ENCODE data around the gene CDH12. TPM values are rescaled to one million over a fixed set of nuclear protein-coding genes. Genes with fewer than 3 reads are reported as not detected.
"Not testable (repeated sequence)": the region's sequence is repeated elsewhere in the genome, so short reads cannot be mapped to it uniquely, and the experiment has no call there.

CDH12 gene
- total RNA-seq, 1 donor from 2014 or later, result 0.11 TPM

- Histone ChIP-seq H3K4me3 (no peak overlapping the region), H3K36me3 (no peaks in the 10 kb centered on the region), H3K9me3 (no peaks in the 10 kb centered on the region), H3K4me1 (no peaks in the 10 kb centered on the region), H3K27ac (no peak overlapping the region), H3K27me3 (no peaks in the 10 kb centered on the region)
- TF ChIP-seq, protein P1, sequence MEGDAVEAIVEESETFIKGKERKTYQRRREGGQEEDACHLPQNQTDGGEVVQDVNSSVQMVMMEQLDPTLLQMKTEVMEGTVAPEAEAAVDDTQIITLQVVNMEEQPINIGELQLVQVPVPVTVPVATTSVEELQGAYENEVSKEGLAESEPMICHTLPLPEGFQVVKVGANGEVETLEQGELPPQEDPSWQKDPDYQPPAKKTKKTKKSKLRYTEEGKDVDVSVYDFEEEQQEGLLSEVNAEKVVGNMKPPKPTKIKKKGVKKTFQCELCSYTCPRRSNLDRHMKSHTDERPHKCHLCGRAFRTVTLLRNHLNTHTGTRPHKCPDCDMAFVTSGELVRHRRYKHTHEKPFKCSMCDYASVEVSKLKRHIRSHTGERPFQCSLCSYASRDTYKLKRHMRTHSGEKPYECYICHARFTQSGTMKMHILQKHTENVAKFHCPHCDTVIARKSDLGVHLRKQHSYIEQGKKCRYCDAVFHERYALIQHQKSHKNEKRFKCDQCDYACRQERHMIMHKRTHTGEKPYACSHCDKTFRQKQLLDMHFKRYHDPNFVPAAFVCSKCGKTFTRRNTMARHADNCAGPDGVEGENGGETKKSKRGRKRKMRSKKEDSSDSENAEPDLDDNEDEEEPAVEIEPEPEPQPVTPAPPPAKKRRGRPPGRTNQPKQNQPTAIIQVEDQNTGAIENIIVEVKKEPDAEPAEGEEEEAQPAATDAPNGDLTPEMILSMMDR (IDR thresholded peaks at IDR 0.05), result no peak
- intact Hi-C loops (cut with DNase I), result no loop called here
- DNase-seq (ENCODE audit: low spot score in 2 of 2), result no peak
Measured at GRCh38 chr5:22541037-22541436, 312.1 kb downstream of the CDH12 start.

DNA sequence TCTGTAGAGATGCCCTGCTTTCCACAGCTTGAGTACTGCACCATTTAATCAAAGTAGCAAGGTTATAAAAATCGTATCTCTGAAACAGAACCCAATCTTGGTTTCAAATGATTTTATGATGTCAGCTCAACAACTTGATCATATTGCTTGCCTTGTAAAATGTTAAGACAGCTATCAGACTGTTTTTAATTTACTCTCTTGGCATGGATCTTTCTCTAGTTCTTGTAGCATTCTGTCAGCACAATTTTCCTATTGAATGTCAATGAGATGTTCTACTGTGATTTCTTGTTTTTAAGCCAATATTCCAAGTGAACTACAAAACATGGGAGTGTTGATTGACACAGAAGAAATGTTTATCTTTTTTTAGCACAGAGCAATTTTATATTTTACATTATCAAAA lies 313.4 kb downstream of the CDH12 start:
- Histone ChIP-seq H3K9me3 (no peaks in the 10 kb centered on the region), H3K36me3 (no peaks in the 10 kb centered on the region), H3K27ac (no peak overlapping the region), H3K27me3 (no peaks in the 10 kb centered on the region), H3K4me3 (no peak overlapping the region), H3K4me1 (no peaks in the 10 kb centered on the region)
- TF ChIP-seq, protein P1 (IDR thresholded peaks at IDR 0.05), result no peak
- DNase-seq (ENCODE audit: low spot score in 2 of 2), result no peak
- intact Hi-C loops (cut with DNase I), result no loop called here

GRCh38 chr5:22531986-22532385 lies 321.2 kb downstream of the CDH12 start:
- TF ChIP-seq, protein P1 (IDR thresholded peaks at IDR 0.05), result no peak
- no peaks in the 10 kb centered on the region for H3K36me3 ChIP-seq
- no peaks in the 10 kb centered on the region for H3K4me1 ChIP-seq
- DNase-seq (ENCODE audit: low spot score in 2 of 2), result no peak
- H3K27me3 ChIP-seq, result no peaks in the 10 kb centered on the region
- intact Hi-C loops (cut with DNase I), result no loop called here
- no peak overlapping the region for H3K4me3 ChIP-seq
- no peaks in the 10 kb centered on the region for H3K9me3 ChIP-seq
- H3K27ac ChIP-seq, result no peak overlapping the region

GRCh38 chr5:22521521-22521920 lies 331.6 kb downstream of the CDH12 start:
- no peak overlapping the region for H3K27ac ChIP-seq

DNA sequence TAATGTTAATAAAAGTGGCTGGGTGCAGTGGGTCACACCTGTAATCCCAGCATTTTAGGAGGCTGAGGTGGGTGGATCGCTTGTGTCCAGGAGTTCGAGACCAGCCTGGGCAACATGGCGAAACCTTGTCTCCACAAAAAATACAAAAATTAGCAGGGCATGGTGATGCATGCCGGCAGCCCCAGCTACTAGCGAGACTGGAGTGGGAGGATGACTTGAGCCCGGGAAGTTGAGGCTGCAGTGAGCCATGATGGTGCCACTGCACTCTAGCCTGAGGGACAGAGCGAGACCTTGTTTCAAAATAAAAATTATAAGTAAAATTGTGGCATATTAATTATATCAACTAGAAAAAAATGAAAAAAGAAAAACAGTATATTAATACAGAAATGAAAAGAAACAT lies 336.6 kb downstream of the CDH12 start:
- H3K36me3 ChIP-seq; H3K27me3 ChIP-seq; intact Hi-C loops (cut with DNase I): not testable (repeated sequence)

More at GRCh38 chr5:22521521-22521920, 331.6 kb downstream of the CDH12 start:
- Histone ChIP-seq H3K27me3 (no peaks in the 10 kb centered on the region), H3K9me3 (no peaks in the 10 kb centered on the region), H3K4me3 (no peak overlapping the region), H3K36me3 (no peaks in the 10 kb centered on the region), H3K4me1 (no peaks in the 10 kb centered on the region)
- TF ChIP-seq, protein P1 (IDR thresholded peaks at IDR 0.05), result no peak
- intact Hi-C loops (cut with DNase I), result no loop called here
- DNase-seq (ENCODE audit: low spot score in 2 of 2), result no peak

GRCh38 chr5:22514231-22514630 lies 338.9 kb downstream of the CDH12 start:
- Histone ChIP-seq H3K27ac (no peak overlapping the region), H3K4me3 (no peak overlapping the region)
- TF ChIP-seq, protein P1 (IDR thresholded peaks at IDR 0.05), result no peak

More for the DNA sequence above, 336.6 kb downstream of the CDH12 start:
- not testable (repeated sequence) for DNase-seq (ENCODE audit: low spot score in 2 of 2); H3K4me3 ChIP-seq; H3K27ac ChIP-seq; H3K4me1 ChIP-seq; H3K9me3 ChIP-seq

More at GRCh38 chr5:22514231-22514630, 338.9 kb downstream of the CDH12 start:
- Histone ChIP-seq H3K27me3 (no peaks in the 10 kb centered on the region), H3K4me1 (no peaks in the 10 kb centered on the region), H3K9me3 (no peaks in the 10 kb centered on the region), H3K36me3 (no peaks in the 10 kb centered on the region)
- DNase-seq (ENCODE audit: low spot score in 2 of 2), result no peak
- intact Hi-C loops (cut with DNase I), result no loop called here

Measured in ascending aorta (tissue), 2 donors.